ES-I3 (cell line): ENCODE data around the gene SPAG7.

Source experiments
- H3K36me3 ChIP-seq: 2 replicates; pipeline ENCODE4 v1.6.1; 2013; ENCODE audit warnings: mild to moderate bottlenecking, low read length, control low read depth, moderate library complexity; ENCODE audit not compliant: insufficient read depth
- H3K4me1 ChIP-seq: 2 replicates; pipeline ENCODE4 v1.6.1; 2013; ENCODE audit warnings: mild to moderate bottlenecking, control low read depth, low read length; ENCODE audit not compliant: insufficient read depth
- H3K9ac ChIP-seq: 2 replicates; pipeline ENCODE4 v1.6.1; 2013; ENCODE audit warnings: low read depth, mild to moderate bottlenecking, low read length, moderate library complexity
- H3K9me3 ChIP-seq: 2 replicates; pipeline ENCODE4 v1.6.1; 2013; ENCODE audit warnings: mild to moderate bottlenecking, low read length, moderate library complexity; ENCODE audit not compliant: control insufficient read depth, insufficient read depth

SPAG7 gene

GRCh38 chr17:4967539-4968485 is at the start of gene SPAG7:
Gene SPAG7, minus strand, starts transcription at chr17:4967817. Its CDS starts 13 bp downstream, at chr17:4967804.
- Histone ChIP-seq H3K4me1 (peaks cover 11% of the 10 kb centered on the region), H3K36me3 (peaks cover 5% of the 10 kb centered on the region), H3K9me3 (no peaks in the 10 kb centered on the region)

DNA sequence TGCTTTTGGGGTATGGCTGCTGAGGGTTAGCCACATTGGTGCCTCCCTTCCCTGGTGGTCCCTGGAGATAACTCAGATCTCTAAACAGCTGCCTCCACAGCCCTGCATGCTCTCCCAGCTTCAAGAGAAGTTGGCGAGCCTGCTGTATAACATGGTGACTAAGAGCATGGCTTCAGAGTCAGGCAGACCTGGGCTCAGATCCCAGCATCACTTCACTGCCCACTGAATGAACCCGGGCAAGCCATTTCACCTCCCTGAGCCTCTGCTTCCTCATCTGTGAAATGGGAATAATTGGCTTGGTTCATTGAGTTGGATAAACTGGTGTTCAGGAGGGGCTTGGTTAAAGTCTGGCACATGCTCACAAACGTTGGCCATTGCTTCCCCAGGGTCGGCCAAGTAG is 46.7 kb upstream of the SPAG7 start:
- Histone ChIP-seq H3K9ac (no peak overlapping the region), H3K9me3 (no peaks in the 10 kb centered on the region), H3K4me1 (no peaks in the 10 kb centered on the region), H3K36me3 (peaks cover 7% of the 10 kb centered on the region)

More at GRCh38 chr17:4967539-4968485, at the start of gene SPAG7:
- peak within 1 kb of the TSS; percentile 73 for H3K9ac ChIP-seq

- Histone ChIP-seq H3K9me3 (no peaks in the 10 kb centered on the region), H3K36me3 (peaks cover 8% of the 10 kb centered on the region), H3K9ac (no peak overlapping the region), H3K4me1 (no peaks in the 10 kb centered on the region)
Observed at GRCh38 chr17:5011928-5012327, 44.3 kb upstream of the SPAG7 start.

- no peaks in the 10 kb centered on the region for H3K9me3 ChIP-seq
- no peak overlapping the region for H3K9ac ChIP-seq
- H3K36me3 ChIP-seq: peaks cover 25% of the 10 kb centered on the region
- 0 out of 2 replicates have a peak, but pooled peaks cover 7% of the 10 kb centered on the region for H3K4me1 ChIP-seq
Observed at GRCh38 chr17:5003214-5003867, 35.7 kb upstream of the SPAG7 start.

- Histone ChIP-seq H3K9me3 (no peaks in the 10 kb centered on the region), H3K4me1 (0 out of 2 replicates have a peak, but pooled peaks cover 7% of the 10 kb centered on the region), H3K9ac (no peak overlapping the region), H3K36me3 (peaks cover 25% of the 10 kb centered on the region)
Observed at GRCh38 chr17:5002121-5002788, 34.6 kb upstream of the SPAG7 start.

- Histone ChIP-seq H3K36me3 (peaks cover 17% of the 10 kb centered on the region), H3K9me3 (no peaks in the 10 kb centered on the region), H3K4me1 (0 out of 2 replicates have a peak, but pooled peaks cover 7% of the 10 kb centered on the region), H3K9ac (no peak overlapping the region)
Observed at GRCh38 chr17:5000237-5000639, 32.6 kb upstream of the SPAG7 start.

GRCh38 chr17:4999430-5000093 is 31.9 kb upstream of the SPAG7 start:
- Histone ChIP-seq H3K4me1 (0 out of 2 replicates have a peak, but pooled peaks cover 7% of the 10 kb centered on the region), H3K9ac (peak overlapping the region; percentile 83), H3K9me3 (no peaks in the 10 kb centered on the region), H3K36me3 (peaks cover 10% of the 10 kb centered on the region)

DNA sequence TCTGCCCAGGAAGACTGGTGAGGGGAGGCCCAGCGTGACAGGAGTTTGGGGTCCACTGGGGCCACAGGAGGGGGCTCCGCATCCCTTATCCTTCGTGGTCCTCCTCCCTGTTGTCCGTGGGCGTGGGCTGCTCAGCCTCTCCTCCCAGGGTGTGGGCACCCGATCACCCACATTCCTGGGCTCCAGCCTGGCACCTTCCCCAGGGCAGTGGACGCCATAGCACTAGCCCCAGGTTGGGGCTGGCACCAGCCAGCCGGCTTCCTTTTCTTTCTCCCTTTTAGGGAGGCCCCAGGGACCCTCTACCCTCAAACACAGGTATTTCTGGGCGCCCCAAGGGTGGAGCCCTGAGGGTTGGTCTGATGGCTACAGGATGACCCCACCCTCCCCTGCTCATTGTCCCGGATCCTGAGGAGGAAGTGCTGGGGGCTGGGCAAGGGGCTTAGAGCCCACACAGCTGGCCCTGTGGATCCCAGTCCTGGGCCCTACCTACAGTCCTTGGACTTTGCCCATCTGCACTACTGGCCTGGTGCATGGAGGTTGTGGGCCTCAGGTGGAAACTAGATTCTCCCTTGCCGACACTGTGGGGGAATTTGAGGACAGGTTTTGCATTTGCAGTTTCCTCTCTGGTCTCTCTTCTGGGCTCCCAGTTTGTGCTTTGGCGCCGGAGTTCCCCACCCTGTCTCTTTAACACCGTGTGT is 31.3 kb upstream of the SPAG7 start:
- Histone ChIP-seq H3K9ac (peak overlapping the region; percentile 83), H3K9me3 (no peaks in the 10 kb centered on the region), H3K36me3 (peaks cover 4% of the 10 kb centered on the region), H3K4me1 (0 out of 2 replicates have a peak, but pooled peaks cover 7% of the 10 kb centered on the region)

DNA sequence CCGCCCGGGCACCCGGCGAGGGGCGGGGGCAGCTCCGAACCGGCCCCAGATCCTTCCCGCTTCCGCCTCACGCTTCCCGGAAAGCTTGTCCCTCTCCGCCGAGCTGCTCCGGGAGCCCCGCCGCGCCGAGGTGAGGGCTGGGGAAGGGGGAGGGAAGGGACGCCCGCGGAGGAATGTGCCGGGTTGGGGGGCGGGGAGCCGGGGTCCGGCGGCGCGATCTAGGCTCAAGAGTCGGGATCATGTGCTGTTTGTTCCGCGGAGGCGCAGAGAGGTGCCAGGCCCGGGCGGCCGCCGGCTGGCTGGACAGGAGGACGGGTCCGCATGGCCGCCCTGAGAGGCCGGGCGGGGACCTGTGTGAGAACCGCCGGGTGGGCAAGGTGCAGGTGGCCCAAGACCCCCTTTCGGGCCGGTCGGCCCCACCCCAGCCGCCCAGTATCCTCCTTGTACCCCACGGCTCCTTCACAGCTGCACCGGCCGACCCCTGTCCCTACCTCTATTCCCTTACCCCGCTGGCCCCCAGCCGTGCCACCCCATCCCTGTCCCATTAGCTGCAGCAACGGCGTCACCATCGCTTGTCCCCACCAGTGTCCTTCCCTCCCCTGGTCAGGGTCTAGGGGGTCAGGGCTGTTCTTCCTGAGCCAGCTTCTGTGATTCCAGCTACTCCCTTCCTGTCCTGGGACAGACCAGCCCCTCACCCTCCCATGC is 30.6 kb upstream of the SPAG7 start:
- Histone ChIP-seq H3K4me1 (0 out of 2 replicates have a peak, but pooled peaks cover 7% of the 10 kb centered on the region), H3K9me3 (no peaks in the 10 kb centered on the region), H3K36me3 (peaks cover 4% of the 10 kb centered on the region), H3K9ac (peak overlapping the region; percentile 83)

DNA sequence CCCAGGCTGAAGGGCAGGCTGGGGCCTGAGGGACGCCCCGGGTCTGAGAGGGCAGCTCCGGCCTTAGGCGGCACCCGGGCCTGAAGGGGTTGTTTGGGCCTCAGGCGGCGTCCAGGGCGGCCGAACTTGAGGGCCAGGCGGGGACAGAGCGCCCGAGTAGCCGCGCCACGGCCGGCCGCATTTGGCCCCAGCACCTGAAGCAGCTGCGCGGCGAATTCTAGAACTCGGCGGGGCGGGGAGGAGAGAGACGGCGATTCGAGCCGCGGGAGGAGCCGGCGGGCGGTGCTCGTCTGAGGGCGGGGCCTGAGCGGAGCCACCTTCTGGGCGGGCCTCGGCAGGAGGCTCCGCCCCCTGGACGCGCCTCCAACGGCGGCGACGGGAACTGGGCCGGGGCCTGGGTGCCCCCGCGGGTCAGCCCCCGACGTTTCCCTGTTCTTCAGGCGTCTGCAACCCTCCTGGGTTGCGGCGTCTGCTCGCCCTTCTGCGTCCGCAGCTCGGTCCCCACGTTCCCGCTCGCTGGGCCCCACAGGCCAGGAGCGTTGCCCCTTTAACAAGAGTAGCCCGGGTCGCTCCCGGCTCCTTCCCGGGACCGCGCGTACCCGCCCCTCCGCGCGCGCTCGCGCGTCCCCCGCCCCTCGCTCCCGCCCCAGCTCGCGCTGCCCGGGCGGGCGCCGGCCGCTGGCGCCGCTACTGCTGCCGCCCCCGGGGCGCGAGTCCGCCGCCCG is 29.8 kb upstream of the SPAG7 start, which contains the start of the genes INCA1 and KIF1C:
Gene INCA1 (minus strand): TSS at position 221 of the 725 bp plus-strand sequence. CDS start 3,085 bp downstream, outside the sequence.
Gene KIF1C (plus strand): TSS at position 649 of the 725 bp plus-strand sequence. CDS start 2,297 bp downstream, outside the sequence.
- Histone ChIP-seq H3K9ac (peak within 1 kb of the TSS; percentile 83), H3K9me3 (no peaks in the 10 kb centered on the region)

GRCh38 chr17:4994081-4994595 is 26.5 kb upstream of the SPAG7 start:
- Histone ChIP-seq H3K36me3 (no peaks in the 10 kb centered on the region), H3K4me1 (0 out of 2 replicates have a peak, but pooled peaks cover 1% of the 10 kb centered on the region), H3K9ac (no peak overlapping the region), H3K9me3 (no peaks in the 10 kb centered on the region)

More for the DNA sequence above, 29.8 kb upstream of the SPAG7 start, which contains the start of the genes INCA1 and KIF1C:
- Histone ChIP-seq H3K4me1 (0 out of 2 replicates have a peak, but pooled peaks cover 7% of the 10 kb centered on the region), H3K36me3 (peaks cover 4% of the 10 kb centered on the region; the same call in 1 of the 2 replicates)
